ENCODE data around the gene NMT1.
"Not testable (repeated sequence)": the region's sequence is repeated elsewhere in the genome, so short reads cannot be mapped to it uniquely, and the experiment has no call there.

Gene NMT1

DNA sequence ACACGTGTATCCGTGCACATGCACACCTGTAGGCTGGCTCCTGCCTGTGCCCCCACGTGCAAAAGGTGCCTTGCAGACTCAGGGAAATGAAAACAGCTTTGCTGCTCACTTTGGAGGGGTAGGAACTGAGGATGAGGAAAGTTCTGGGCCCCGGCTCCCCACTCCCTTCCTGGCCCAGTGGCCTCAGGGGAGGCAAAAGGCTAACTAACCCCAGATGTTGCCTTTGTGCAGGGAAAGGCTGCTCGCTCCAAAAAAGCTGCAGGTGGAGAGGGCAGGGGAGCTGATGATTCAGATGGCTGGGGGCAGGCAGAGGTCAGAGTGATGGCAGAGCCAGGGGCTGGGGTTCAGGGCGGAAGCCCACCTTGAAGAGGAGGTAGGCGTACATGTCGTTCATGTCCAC is 58.8 kb downstream of the NMT1 start:
- Mint-ChIP-seq H3K27ac (no peak overlapping the region), H3K4me1 (ENCODE audit: low read depth) (peaks cover 15% of the 10 kb centered on the region), H3K27me3 (peaks cover 33% of the 10 kb centered on the region), H3K36me3 (ENCODE audit: low read depth) (no peaks in the 10 kb centered on the region), H3K9me3 (no peaks in the 10 kb centered on the region), H3K4me3 (no peak overlapping the region)
- intact Hi-C loops (cut with micrococcal nuclease) = no loop called here

DNA sequence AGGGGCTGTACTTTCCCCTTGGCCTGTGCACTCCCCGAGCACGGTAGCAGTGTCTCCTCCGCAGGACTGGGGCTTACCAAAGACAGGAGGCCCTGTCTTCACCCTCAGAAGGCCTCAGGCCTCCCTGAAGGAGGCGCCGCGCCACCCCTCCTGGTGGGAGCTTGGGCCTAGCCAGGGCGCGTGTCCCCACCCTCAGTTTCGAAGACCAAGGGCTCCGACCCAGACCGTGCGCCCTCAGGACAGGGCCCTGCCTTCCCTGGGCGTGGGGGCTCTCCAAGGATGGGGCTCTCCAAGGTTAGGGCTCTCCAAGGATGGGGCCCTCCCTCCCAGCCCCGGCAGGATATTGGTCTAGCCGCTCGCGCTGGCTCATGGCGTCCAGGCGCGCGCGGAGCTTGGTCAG is 59.4 kb downstream of the NMT1 start:
- intact Hi-C loops (cut with micrococcal nuclease) = no loop called here
- no peaks in the 10 kb centered on the region for H3K36me3 Mint-ChIP-seq (ENCODE audit: low read depth)

DNA sequence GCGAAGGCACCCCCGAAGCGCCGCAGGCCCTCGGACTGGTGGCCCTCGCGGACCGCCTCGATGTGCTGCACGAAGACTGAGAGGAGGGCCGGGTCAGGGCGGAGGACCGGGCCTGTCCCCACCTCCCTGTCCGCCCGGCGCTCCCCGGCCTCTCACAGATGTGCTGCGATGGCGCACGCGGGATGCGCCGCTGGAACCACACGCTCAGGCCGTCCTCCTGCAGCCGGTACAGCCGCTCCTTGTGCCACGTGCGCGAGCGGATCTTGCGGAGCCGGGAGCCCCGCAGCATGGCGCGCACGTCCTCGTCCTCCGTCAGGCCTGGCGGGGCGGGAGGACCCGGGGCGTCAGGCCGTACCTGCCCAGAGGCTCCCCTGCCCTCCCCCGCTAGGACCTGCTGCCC is 59.9 kb downstream of the NMT1 start:
- Mint-ChIP-seq H3K27me3 (peaks cover 31% of the 10 kb centered on the region), H3K27ac (no peak overlapping the region), H3K9me3 (no peaks in the 10 kb centered on the region), H3K4me1 (ENCODE audit: low read depth) (peaks cover 15% of the 10 kb centered on the region), H3K4me3 (no peak overlapping the region), H3K36me3 (ENCODE audit: low read depth) (no peaks in the 10 kb centered on the region)
- intact Hi-C loops (cut with micrococcal nuclease) = no loop called here

More for the DNA sequence above, 59.4 kb downstream of the NMT1 start:
- Mint-ChIP-seq H3K4me3 (no peak overlapping the region), H3K27me3 (peaks cover 33% of the 10 kb centered on the region), H3K9me3 (no peaks in the 10 kb centered on the region), H3K27ac (no peak overlapping the region), H3K4me1 (ENCODE audit: low read depth) (peaks cover 15% of the 10 kb centered on the region)

DNA sequence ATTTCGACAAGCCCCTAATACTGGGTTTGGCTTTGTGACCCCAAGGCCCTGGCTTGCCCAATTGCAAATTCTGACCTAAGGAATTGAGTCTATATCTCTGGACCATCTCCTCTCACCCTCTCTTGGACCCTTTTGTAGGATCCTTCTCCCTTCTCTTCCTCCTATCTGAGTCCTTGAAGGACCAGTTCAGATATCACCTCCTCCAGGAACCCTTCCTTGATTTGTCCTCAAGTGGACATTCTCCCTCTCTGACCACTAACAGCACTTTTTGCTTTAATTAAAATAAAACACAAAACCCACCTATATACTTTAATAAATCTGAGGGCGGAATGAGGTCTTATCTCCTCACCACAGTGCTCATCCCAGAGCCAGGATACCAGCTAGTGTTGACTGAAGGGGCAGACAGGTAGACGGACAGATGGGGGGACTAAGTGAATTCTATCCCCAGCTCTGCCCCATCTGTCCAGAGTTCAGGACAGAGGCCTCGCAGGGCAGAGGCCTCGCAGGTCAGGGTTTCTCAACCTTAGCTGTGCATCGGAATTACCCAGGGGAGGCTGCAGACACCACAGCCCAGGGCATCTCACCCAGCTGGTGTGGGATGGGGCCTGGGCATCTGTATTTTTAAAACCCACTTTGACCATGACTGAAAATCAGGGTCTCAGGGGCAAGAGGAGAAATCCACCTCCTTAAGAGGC is 62.1 kb downstream of the NMT1 start:
- Mint-ChIP-seq H3K9me3 (no peaks in the 10 kb centered on the region), H3K27me3 (peaks cover 23% of the 10 kb centered on the region), H3K27ac (no peak overlapping the region), H3K36me3 (ENCODE audit: low read depth) (no peaks in the 10 kb centered on the region), H3K4me1 (ENCODE audit: low read depth) (peaks cover 24% of the 10 kb centered on the region), H3K4me3 (no peak overlapping the region)
- intact Hi-C loops (cut with micrococcal nuclease) = no loop called here

DNA sequence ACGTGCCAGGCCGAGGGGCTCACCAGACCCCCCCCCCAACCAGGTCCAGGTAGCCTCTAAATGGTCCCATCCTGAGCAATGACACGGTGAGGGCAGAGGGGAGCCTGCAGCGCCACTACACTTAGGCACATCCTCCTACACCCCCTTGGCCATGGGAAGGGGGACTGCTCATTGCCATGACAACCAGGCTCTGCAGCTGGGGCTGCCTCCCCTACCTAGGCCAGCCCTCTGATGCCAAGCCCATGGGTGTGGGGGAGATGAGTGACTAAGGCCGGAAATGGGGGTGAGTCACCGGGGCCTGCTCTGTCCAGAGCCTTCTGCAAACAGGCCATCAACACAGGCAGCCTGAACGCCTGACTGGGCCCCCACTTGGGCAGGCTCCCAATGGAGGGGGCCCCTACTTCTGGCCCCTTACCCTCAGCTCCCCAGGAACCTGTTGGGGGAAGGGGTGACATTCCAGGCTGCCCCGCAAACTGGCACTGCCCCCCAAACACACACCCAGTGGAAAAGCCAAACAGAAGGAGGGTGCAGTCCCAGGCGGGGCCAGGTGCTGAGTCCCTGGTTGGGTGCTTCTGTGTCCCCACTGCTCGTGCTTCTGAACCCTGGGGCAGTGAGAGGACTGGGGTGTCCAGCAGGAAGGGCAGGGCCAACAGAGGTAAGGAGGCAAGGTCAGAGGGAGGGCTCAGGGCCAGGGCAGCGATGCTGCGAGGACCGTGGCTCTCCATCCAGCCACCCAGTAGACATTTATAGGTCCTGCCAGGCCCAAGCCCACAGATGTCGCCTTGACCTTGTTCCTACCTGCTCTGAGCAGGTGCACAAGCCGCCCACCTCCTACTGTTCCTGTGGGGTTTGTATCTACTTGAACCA is 63.0 kb downstream of the NMT1 start:
- Mint-ChIP-seq H3K27me3 (peaks cover 23% of the 10 kb centered on the region), H3K27ac (peak overlapping the region; percentile 57), H3K9me3 (no peaks in the 10 kb centered on the region), H3K4me3 (no peak overlapping the region), H3K4me1 (ENCODE audit: low read depth) (peaks cover 24% of the 10 kb centered on the region), H3K36me3 (ENCODE audit: low read depth) (no peaks in the 10 kb centered on the region)
- intact Hi-C loops (cut with micrococcal nuclease) = no loop called here

DNA sequence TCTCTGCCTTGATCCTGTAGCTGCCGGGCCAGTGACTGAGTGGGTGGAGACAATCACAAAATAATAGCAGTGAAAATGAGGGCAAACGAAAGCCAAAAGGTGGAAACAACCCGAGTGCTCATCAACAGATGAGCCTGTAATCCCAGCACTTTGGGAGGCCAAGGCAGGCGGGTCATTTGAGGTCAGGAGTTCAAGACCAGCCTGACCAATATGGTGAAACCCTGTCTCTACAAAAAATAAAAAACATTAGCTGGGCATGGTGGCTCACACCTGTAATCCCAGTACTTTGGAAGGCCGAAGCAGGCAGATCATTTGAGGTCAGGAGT is 63.6 kb downstream of the NMT1 start:
- peaks cover 24% of the 10 kb centered on the region for H3K4me1 Mint-ChIP-seq (ENCODE audit: low read depth)
- peaks cover 22% of the 10 kb centered on the region for H3K27me3 Mint-ChIP-seq
- H3K9me3 Mint-ChIP-seq; intact Hi-C loops (cut with micrococcal nuclease); H3K4me3 Mint-ChIP-seq; H3K36me3 Mint-ChIP-seq (ENCODE audit: low read depth): not testable (repeated sequence)
- peak overlapping the region; percentile 57 for H3K27ac Mint-ChIP-seq

DNA sequence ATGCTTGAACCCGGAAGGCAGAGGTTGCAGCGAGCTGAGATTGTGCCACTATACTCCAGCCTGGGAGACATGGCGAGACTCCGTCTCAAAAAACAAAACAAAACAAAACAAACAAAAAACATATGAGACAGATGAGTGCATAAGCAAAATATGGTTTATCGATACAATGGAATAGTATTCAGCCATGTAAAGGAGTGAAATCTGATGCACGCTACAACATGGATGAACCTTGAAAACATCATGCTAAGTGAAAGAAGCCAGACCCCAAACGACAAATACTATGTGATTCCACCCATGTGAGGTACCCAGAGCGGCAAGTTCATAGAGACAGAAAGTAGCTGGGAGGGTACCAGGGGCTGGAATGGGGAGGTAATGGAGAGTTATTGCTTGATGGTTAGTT is 64.4 kb downstream of the NMT1 start:
- H3K9me3 Mint-ChIP-seq = no peaks in the 10 kb centered on the region
- intact Hi-C loops (cut with micrococcal nuclease) = no loop called here
- peaks cover 24% of the 10 kb centered on the region for H3K4me1 Mint-ChIP-seq (ENCODE audit: low read depth)
- H3K27ac Mint-ChIP-seq = no peak overlapping the region
- peaks cover 19% of the 10 kb centered on the region for H3K27me3 Mint-ChIP-seq
- no peak overlapping the region for H3K4me3 Mint-ChIP-seq
- no peaks in the 10 kb centered on the region for H3K36me3 Mint-ChIP-seq (ENCODE audit: low read depth)

DNA sequence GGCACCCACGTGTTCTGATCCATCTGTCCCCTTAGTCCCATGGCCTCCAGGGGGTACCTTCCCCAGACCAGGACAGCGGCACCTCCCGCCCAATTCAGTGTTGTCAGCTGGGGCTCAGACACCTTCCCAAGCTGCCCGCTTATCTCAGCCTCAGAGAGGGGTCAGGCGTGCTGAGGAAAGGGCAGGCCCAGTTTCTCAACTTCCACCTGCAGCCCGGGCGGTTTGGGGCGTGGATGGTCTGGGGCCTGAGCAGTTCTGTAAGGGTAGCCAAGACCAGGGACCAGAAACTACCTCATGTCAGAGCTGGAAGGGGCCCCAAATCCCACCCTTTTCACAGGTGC is 66.1 kb downstream of the NMT1 start:
- H3K36me3 Mint-ChIP-seq (ENCODE audit: low read depth) = no peaks in the 10 kb centered on the region
- no peak overlapping the region for H3K4me3 Mint-ChIP-seq
- H3K27me3 Mint-ChIP-seq = peaks cover 17% of the 10 kb centered on the region
- no peak overlapping the region for H3K27ac Mint-ChIP-seq
- H3K4me1 Mint-ChIP-seq (ENCODE audit: low read depth) = peaks cover 32% of the 10 kb centered on the region
- H3K9me3 Mint-ChIP-seq = no peaks in the 10 kb centered on the region
- intact Hi-C loops (cut with micrococcal nuclease) = no loop called here

DNA sequence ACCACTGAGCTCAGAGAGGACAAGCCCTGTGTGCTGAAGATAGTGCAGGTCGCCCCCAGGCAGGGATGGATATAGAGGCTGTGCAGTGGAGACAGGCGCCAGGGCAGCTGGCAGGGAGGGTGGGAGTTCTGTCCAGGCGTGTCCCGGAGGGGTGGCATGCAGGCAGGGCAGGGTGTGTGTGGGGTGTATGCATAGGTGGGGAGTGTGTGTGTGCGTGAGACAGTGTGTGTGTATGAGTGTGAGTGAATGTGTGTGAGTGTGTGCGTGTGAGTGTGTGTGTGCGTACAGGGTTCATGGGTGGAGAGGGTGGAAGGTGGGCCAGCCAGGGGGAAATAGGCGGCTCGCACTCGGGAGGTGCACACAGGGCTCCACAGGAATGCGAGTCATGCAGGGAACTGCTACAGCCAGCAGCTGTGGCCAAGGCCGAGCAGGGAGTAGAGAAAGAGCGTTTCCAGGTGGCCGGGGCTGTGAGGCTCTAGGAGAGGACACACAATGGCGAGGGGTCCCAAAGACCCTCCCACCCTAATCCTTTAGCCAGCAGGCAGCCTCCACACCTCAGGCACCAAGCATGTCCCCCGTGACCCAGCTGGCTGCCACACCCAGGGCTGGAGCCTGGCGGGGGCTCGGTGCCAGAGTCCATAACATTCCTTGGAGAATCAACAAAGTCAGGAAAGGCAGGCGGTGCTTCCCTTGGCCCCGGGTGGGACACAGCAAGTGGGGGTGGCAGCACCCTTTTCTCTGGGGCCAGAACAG is 66.6 kb downstream of the NMT1 start:
- no peaks in the 10 kb centered on the region for H3K9me3 Mint-ChIP-seq
- intact Hi-C loops (cut with micrococcal nuclease) = no loop called here
- H3K36me3 Mint-ChIP-seq (ENCODE audit: low read depth) = no peaks in the 10 kb centered on the region
- peaks cover 17% of the 10 kb centered on the region for H3K27me3 Mint-ChIP-seq
- no peak overlapping the region for H3K27ac Mint-ChIP-seq
- H3K4me3 Mint-ChIP-seq = no peak overlapping the region
- H3K4me1 Mint-ChIP-seq (ENCODE audit: low read depth) = peaks cover 32% of the 10 kb centered on the region

DNA sequence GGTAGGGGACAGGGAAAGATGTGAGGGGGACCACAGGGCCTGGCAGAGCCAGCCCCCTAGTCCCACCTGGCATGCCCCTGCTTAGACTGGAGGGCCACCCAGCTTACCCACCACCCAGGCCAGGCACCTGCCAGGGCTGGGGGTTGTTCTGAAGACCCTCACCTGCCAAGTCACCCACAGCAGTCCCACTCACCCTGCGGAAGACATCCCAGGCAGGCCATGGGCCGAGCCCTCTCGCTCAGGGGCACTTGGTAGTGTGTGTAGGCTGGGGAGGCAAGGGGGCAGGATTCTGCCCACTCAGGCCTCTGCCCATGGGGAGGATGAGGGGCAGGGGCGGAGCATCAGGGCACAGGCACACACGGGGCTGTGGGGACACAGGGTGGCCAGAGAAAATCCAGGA is 67.2 kb downstream of the NMT1 start:
- Mint-ChIP-seq H3K9me3 (no peaks in the 10 kb centered on the region), H3K36me3 (ENCODE audit: low read depth) (no peaks in the 10 kb centered on the region), H3K27me3 (peaks cover 17% of the 10 kb centered on the region), H3K27ac (no peak overlapping the region), H3K4me1 (ENCODE audit: low read depth) (peaks cover 27% of the 10 kb centered on the region), H3K4me3 (no peak overlapping the region)
- intact Hi-C loops (cut with micrococcal nuclease) = no loop called here

DNA sequence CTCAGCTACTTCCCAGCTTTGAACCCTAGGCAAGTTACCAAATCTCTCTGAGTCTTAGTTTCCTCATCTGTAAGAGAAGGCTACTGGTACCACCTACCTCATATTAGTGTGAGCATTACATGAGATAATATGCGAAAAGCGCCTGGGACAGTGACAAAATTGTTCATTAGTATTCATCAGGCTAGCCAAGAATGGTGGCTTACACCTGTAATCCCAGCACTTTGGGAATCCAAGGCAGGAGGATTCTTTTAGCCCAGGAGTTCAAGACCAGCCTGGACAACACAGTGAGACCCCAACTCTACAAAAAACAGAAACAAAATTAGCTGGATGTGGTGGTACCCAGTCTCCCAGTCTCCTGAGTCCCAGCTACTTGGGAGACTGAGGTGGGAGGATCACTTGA is 67.9 kb downstream of the NMT1 start:
- no peak overlapping the region for H3K4me3 Mint-ChIP-seq
- no peaks in the 10 kb centered on the region for H3K9me3 Mint-ChIP-seq
- peaks cover 25% of the 10 kb centered on the region for H3K4me1 Mint-ChIP-seq (ENCODE audit: low read depth)
- intact Hi-C loops (cut with micrococcal nuclease) = no loop called here
- H3K36me3 Mint-ChIP-seq (ENCODE audit: low read depth) = no peaks in the 10 kb centered on the region
- H3K27ac Mint-ChIP-seq = no peak overlapping the region
- H3K27me3 Mint-ChIP-seq = peaks cover 17% of the 10 kb centered on the region

DNA sequence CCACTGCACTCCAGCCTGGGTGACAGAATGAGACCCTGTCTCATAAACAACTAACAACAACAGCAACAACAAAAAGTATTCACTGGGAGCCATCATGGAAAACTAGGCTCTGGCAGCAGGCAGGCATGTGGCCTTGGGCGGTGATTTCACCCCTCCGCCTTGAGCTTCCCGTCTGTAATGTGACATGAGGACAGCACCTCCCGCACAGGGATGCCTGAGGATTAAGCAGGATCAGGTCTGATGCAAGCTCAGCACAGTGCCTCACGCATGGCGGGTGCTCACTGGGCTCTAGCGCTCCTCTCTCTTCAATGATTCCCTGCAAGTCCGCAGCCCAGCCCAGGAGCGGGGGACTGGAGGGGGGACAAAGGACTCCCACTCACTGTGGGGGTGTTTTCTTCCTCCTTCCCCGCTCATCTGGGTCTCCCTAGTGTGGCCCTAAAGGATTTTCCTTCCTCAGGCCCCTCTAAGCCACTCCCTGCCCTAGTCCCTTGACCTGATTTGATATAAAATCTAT is 68.4 kb downstream of the NMT1 start:
- no peak overlapping the region for H3K4me3 Mint-ChIP-seq
- peaks cover 17% of the 10 kb centered on the region for H3K27me3 Mint-ChIP-seq
- H3K27ac Mint-ChIP-seq = no peak overlapping the region
- H3K9me3 Mint-ChIP-seq = no peaks in the 10 kb centered on the region
- peaks cover 20% of the 10 kb centered on the region for H3K4me1 Mint-ChIP-seq (ENCODE audit: low read depth)
- intact Hi-C loops (cut with micrococcal nuclease) = no loop called here
- H3K36me3 Mint-ChIP-seq (ENCODE audit: low read depth) = no peaks in the 10 kb centered on the region

DNA sequence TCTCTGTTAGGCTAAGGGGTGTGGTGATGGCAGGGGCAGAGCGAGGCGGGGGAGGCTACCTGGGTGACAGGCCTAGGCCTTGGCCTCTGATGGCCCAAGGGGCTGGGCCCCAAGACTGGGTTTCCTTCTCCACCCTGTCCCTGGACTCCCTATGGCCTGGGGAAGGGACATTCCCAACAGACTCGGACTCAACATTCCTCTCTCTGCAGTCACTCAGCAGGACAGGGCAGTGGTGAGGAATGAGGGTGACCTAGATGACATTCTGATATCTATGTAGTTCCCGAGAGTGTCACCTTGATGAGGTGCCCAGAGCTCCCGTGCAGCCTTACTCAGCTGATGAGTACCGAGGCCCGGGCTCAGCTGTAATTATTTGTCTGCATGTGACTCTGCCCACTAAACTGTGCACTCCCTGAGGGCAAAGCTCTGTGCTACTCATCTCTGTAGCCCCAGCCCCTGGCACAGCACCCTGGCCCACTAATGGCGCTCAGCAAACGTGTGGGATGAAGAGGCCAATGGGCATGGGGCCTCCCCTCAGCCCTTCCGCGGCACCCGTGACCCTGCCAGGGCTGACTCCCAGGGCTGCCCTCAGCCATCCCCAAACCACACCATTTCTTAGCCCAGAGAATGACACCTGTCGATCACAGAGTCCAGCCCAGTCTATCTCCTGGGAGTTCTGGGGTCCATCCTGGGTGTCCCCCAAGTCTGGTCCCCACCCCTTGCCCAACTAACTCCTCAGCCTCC is 69.0 kb downstream of the NMT1 start:
- peaks cover 17% of the 10 kb centered on the region for H3K4me1 Mint-ChIP-seq (ENCODE audit: low read depth)

More for the DNA sequence above, 69.0 kb downstream of the NMT1 start:
- H3K27ac Mint-ChIP-seq = no peak overlapping the region
- H3K4me3 Mint-ChIP-seq = no peak overlapping the region
- no peaks in the 10 kb centered on the region for H3K9me3 Mint-ChIP-seq
- peaks cover 17% of the 10 kb centered on the region for H3K27me3 Mint-ChIP-seq
- intact Hi-C loops (cut with micrococcal nuclease) = loop anchor here (10.0 kb wide), 1 partner anchor 215 kb away; the partner anchor contains the start of gene GFAP
- H3K36me3 Mint-ChIP-seq (ENCODE audit: low read depth) = no peaks in the 10 kb centered on the region
